HepG2 (cell line): ENCODE data around the gene METRNL. TPM values are rescaled to one million over a fixed set of nuclear protein-coding genes. Genes with fewer than 3 reads are reported as not detected.

Source experiments
- EZH2 ChIP-seq: conservative IDR thresholded peaks from 2 replicates; pipeline ENCODE4 v1.6.1; 2012; ENCODE audit warnings: mild to moderate bottlenecking, low read depth, low read length, moderate library complexity
- FOXO1 ChIP-seq: sonication (generic); formaldehyde crosslinking; IDR thresholded peaks from 2 replicates; pipeline ENCODE4 v1.4.0; 2020; ENCODE audit warnings: missing genetic modification reagents
- GZF1 ChIP-seq: sonication (generic); formaldehyde crosslinking; IDR thresholded peaks from 2 replicates; pipeline ENCODE4 v1.5.1; 2020; ENCODE audit warnings: mild to moderate bottlenecking, missing genetic modification reagents
- IRF1 ChIP-seq: sonication (generic); formaldehyde crosslinking; IDR thresholded peaks from 2 replicates; pipeline ENCODE4 v1.4.0; 2020; ENCODE audit warnings: low read depth, mild to moderate bottlenecking, missing genetic modification reagents
- NR2F2 ChIP-seq: IDR thresholded peaks from 2 replicates; pipeline ENCODE4 v1.6.1; 2012; ENCODE audit warnings: low read depth, inconsistent platforms, borderline replicate concordance
- ZKSCAN8 ChIP-seq: IDR thresholded peaks from 2 replicates; pipeline ENCODE4 v1.6.1; 2016; ENCODE audit warnings: borderline replicate concordance, missing genetic modification reagents, missing compliant biosample characterization
- ZNF282 ChIP-seq: fragments of 450-650 bp; IDR thresholded peaks from 2 replicates; pipeline ENCODE4 v1.6.1; 2018; ENCODE audit not compliant: partially characterized antibody
- ZNF337 ChIP-seq: sonication (generic); formaldehyde crosslinking; IDR thresholded peaks from 2 replicates; pipeline ENCODE4 v1.5.1; 2020; ENCODE audit warnings: missing genetic modification reagents, low read depth, mild to moderate bottlenecking, borderline replicate concordance
- polyA plus RNA-seq, 8 experiments: library from polyadenylated mRNA; depleted of rRNA in 3 of 8; stranded (reverse) in 7 of 8; unstranded in 1 of 8; fragments of >200 nt; fragmentation: Illumina TruSeq in 4 of 8; extraction: Trizol in 4 of 8; gene quantifications; 2 replicates each; pipeline versions ENCODE4 v1.2.1 to v1.2.3, GENCODE V29; 2011 to 2016; ENCODE audit warnings: low read depth in 4 of 8, missing spikeins in 1 of 8, mixed read lengths in 1 of 8; ENCODE audit not compliant: insufficient read depth in 1 of 8
- total RNA-seq, 5 experiments: library from RNA; depleted of rRNA; stranded (reverse); fragments of >200 nt; fragmentation: Illumina TruSeq; extraction: Trizol; gene quantifications; 2 replicates each; pipeline ENCODE4 v1.2.3, GENCODE V29; 2016; ENCODE audit warnings: low read depth in 1 of 5
- TF ChIP-seq, protein P1 (sequence below): sonication (generic); formaldehyde crosslinking; conservative IDR thresholded peaks from 2 replicates; pipeline ENCODE4 v1.8.1; 2023; ENCODE audit warnings: missing genetic modification reagents
- TF ChIP-seq, protein P2 (sequence below): IDR thresholded peaks from 2 replicates; pipeline ENCODE4 v1.6.1; 2016; ENCODE audit warnings: missing compliant biosample characterization, missing genetic modification reagents, borderline replicate concordance
- TF ChIP-seq, protein P3 (sequence below): sonication (generic); formaldehyde crosslinking; IDR thresholded peaks from 2 replicates; pipeline ENCODE4 v1.4.0; 2020; ENCODE audit warnings: missing genetic modification reagents

The METRNL gene
- total and polyA plus RNA-seq, 2 of the 13 experiments (the other 11 are each of a cell fraction or from before 2014, with no cell fraction given): 0.66 to 0.84 TPM

DNA sequence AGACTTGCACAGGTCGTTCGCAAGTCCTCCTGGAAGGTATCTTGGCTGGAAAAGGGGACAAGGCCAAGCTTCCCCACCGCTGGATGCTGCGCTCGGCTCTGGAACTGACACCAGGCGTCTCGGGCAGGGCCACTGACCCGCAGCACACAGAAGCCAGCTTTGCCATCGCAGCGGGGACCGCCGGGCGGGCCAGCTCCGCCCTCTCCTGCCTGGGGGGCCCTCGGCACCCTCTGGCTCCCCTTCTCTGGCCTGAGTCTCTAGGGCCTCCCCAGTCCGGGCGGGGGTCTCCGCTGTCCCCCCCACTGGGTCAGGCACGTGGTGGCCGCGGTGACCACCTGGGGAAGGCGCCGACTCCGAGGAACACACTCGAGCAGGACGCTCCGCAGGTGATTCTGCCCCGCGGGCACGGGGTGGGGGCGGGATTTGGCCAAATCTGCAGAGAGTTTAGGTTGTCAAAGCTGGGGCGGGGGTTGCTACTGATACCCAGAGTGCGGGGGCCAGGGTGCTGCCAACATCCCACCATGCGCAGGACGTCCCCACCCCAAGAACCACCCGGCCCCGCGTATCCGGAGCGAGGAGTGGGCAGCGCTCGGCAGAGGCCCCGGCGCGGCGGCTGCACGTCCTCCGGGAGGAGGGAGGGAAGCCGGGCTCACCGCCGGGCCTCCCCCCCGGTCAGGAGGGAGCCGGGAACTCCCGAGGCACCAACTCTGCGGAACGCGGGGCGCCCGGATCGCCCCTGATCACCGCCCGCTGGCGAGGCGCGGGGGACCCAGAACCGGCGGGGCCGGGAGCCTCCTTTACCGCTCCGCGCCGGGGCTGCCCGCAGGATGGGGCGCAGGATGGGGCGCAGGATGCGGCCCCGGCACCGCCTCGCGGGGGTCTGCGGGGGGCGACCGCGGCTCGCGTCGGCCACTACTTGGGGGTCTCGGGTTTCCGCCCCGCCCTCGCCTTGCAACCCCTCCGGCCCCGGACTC lies 744 bp upstream of the METRNL start (continued):
- TF ChIP-seq, protein P1, sequence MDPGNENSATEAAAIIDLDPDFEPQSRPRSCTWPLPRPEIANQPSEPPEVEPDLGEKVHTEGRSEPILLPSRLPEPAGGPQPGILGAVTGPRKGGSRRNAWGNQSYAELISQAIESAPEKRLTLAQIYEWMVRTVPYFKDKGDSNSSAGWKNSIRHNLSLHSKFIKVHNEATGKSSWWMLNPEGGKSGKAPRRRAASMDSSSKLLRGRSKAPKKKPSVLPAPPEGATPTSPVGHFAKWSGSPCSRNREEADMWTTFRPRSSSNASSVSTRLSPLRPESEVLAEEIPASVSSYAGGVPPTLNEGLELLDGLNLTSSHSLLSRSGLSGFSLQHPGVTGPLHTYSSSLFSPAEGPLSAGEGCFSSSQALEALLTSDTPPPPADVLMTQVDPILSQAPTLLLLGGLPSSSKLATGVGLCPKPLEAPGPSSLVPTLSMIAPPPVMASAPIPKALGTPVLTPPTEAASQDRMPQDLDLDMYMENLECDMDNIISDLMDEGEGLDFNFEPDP (CRISPR knock-in tag): 0 out of 2 replicates have a peak, but pooled peaks have one; percentile 58
- TF ChIP-seq ZNF282 (no peak), NR2F2 (no peak), IRF1 (no peak), FOXO1 (CRISPR knock-in tag) (no peak), GZF1 (no peak), ZKSCAN8 (CRISPR knock-in tag) (no peak), EZH2 (peak; percentile 99), ZNF337 (CRISPR knock-in tag) (no peak)
- TF ChIP-seq, protein P2, sequence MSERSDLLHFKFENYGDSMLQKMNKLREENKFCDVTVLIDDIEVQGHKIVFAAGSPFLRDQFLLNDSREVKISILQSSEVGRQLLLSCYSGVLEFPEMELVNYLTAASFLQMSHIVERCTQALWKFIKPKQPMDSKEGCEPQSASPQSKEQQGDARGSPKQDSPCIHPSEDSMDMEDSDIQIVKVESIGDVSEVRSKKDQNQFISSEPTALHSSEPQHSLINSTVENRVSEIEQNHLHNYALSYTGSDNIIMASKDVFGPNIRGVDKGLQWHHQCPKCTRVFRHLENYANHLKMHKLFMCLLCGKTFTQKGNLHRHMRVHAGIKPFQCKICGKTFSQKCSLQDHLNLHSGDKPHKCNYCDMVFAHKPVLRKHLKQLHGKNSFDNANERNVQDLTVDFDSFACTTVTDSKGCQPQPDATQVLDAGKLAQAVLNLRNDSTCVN (CRISPR knock-in tag): no peak
- TF ChIP-seq, protein P3, sequence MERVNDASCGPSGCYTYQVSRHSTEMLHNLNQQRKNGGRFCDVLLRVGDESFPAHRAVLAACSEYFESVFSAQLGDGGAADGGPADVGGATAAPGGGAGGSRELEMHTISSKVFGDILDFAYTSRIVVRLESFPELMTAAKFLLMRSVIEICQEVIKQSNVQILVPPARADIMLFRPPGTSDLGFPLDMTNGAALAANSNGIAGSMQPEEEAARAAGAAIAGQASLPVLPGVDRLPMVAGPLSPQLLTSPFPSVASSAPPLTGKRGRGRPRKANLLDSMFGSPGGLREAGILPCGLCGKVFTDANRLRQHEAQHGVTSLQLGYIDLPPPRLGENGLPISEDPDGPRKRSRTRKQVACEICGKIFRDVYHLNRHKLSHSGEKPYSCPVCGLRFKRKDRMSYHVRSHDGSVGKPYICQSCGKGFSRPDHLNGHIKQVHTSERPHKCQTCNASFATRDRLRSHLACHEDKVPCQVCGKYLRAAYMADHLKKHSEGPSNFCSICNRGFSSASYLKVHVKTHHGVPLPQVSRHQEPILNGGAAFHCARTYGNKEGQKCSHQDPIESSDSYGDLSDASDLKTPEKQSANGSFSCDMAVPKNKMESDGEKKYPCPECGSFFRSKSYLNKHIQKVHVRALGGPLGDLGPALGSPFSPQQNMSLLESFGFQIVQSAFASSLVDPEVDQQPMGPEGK (CRISPR knock-in tag): peak; percentile 31; the same call in 1 of the 2 replicates
